ENCODE measurements around the gene ZNF366.

ZNF366 gene

GRCh38 chr5:72489536-72489935 lies 17.7 kb downstream of the ZNF366 start:
- no peak for DNase-seq (ENCODE audit: low read depth)

GRCh38 chr5:72488756-72489155 lies 18.5 kb downstream of the ZNF366 start:
- no peak for DNase-seq (ENCODE audit: low read depth)

DNA sequence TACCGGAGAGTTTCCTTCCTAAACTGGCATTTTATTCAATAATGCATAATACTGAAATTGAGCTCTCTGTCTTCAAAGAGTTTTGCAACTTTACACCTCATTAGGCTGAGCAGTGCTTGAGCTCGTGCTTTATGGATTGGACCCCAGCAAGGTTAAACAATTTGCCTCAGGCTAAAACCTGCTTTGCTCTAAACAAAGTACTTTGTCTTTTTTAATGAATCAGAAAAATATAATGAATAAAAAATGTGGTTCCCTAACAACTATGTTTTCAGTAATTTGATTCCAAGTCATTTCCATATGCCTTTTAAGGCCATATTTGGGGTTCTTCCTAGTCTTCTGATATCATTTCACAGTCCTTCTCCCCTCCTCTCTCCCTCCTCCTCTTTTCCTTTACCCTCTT lies 20.0 kb downstream of the ZNF366 start:
- DNase-seq (ENCODE audit: low read depth) = no peak

- no peak for DNase-seq (ENCODE audit: low read depth)
These were observed 20.8 kb downstream of the ZNF366 start for GRCh38 chr5:72486371-72486770.

GRCh38 chr5:72485430-72485974 lies 21.7 kb downstream of the ZNF366 start:
- DNase-seq (ENCODE audit: low read depth) = no peak

DNA sequence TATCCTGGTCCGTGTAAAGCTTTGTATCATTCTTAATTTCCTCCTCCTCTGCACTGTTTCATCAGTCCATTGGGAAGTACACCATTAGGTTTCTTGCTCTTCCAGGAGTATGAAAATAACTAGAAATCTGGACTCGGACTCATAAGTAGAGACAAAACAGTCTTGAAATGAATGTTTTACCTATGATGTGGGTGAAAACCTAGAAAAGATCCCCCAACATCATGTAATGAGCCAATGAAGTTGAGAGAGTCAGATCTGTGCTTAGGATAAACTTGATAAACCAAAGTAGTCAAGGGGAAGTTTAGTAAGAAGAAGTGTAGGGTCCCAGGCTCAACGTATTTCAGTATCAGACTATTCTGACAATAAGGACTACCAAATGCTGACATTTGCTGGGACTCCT lies 25.2 kb downstream of the ZNF366 start:
- DNase-seq (ENCODE audit: low read depth) = no peak

DNA sequence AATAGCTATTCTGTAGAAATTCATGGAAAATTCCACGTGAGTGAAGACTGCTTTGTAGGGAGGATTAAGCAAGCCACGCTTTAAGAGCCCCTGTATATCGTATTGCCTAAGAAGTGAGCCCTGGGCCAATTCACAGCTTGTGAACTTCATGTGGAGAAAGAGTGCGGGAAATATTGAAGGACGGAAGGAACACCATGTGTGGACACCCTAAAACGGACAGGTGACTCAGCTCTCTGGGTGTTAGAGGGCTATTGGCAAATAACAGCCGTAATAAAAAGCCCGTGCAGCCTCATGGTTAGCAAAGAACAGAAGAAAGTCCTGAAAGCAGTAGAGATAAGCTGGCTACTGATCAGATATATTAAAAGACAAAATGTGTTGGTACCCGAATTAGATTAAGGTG lies 26.4 kb downstream of the ZNF366 start:
- DNase-seq (ENCODE audit: low read depth) = peak; percentile 60

DNA sequence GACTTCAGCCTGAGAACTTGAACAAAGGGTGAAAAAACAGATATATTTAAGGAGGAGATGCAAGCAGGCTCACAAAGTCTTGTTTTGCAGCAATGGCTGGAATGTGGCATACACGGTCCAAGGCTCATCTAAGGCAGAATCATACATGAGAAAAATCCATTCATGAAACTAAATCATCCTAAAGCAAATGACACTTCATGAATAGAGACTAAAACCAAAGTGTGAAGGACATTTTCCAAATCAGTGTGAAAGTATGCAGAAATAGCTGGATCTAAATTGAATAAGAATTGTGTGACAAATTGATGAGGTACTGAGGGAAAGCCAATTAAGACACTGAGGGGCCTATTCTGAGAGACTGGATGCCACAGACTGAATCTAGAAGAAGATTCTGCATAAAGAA lies 27.3 kb downstream of the ZNF366 start:
- DNase-seq (ENCODE audit: low read depth) = no peak

DNA sequence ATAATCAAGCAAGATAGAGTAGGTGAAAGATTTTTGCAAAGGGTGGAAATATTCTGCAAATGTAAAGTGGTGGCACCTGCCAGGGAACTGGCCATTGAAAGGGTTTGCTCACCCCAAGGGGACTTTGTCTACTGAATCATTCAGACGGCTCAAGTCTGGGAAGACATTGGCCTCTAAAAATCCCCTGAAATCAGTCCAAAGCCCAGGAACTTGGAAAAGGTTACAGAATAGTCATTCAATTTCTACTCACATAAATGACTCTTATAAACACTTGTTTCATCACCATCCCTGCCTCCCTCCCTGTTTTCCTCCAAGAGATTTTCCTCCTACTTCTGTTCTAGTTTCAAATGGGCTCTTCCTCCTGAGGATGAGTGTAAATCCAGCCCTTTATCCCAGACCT lies 28.5 kb downstream of the ZNF366 start:
- peak; percentile 10 for DNase-seq (ENCODE audit: low read depth)

DNA sequence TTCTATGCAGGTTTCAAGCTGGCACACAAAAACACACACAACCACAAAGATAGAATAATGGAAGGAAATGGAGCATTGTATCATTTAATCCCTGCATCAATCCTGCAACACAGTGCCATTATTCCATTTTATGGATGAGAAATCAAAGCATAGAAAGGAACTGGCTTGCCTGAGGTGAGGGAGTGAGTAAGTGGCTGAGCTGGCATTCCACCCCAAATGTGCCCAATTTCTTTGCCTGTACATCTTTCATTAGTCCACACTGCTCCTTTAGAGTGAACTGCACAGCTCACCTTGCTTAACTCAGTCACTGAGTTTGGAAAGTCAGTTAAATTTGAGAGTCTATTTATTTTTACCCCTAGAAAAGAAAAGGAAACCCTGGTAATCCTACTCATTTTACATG lies 28.9 kb downstream of the ZNF366 start:
- DNase-seq (ENCODE audit: low read depth) = no peak

GRCh38 chr5:72477644-72478043 lies 29.6 kb downstream of the ZNF366 start:
- DNase-seq (ENCODE audit: low read depth) = no peak

DNA sequence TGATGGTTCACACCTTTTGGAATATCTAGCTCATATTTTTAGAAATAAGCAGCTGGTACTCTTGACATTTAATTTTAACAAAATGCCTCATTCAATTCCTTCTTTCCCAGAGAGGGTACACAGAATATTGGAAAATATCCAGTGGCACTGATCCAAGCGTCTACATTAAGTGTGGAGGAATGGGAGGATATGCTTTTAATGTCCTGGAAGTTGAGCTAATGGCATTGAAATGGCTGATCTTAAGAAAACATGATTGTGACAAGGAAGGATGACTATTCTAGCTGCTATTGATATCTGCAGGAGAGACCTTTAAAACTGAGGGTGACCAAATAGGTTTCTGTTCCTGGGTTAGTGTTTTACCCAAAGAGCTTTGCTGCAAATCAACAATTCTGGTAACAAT lies 30.0 kb downstream of the ZNF366 start:
- DNase-seq (ENCODE audit: low read depth) = no peak

DNA sequence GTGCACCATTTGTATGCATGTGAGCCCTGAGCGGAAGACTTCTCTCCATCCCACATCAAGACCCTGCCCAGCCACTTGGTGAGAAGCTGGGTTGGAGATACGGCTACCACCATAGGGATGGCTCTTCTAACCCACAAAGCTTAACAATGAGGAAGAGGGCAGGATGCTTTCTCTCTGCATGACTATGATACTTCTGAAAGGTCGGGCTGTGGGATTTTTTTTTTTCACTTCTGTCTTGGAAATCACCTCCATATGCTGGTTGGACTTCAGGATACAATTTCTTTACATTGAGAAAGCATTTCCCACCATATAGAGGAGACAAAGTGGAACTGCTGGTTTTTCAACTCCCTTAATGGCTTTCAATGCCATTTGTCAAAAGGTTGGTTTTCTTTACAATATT lies 30.5 kb downstream of the ZNF366 start:
- no peak for DNase-seq (ENCODE audit: low read depth)

DNA sequence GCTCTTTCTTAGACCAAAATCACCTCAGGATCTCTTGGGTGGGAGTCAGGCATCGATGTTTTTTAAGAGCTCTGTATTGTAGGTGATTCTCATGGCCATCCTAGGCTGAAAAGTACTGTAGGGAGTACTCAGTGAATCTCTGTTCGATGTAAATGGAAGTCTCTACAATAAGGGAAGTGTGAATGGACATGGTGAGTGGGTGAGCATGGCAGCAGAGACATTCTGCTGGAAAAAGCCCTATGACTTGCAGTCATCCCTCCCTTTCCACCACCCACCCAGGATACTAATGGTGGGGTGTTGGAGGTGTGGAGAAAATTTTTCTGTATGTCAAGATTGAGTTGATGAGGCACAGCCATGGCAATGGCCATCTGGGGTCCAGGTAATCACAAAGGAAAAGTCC lies 30.9 kb downstream of the ZNF366 start:
- DNase-seq (ENCODE audit: low read depth) = no peak

DNA sequence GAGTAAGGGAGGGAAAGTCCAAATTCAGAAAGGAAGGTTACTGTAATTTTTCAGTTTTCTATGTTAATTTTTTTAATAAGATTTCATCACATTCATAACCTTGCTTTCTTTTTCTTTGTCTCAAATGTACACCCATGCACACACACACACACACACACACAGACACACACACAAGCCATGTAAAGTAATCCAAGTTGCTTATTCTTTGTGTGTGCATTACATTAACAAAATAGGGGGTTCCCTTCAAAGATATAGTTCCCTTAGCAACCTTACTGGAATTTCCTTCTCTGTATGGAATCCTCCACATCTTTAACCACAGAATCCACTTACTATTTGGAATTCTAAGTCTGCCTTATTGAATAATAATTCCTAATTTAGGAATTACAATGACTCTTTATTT lies 32.7 kb downstream of the ZNF366 start:
- no peak for DNase-seq (ENCODE audit: low read depth)

- DNase-seq (ENCODE audit: low read depth) = no peak
These were observed 33.1 kb downstream of the ZNF366 start for GRCh38 chr5:72474046-72474500.

GRCh38 chr5:72472666-72473422 lies 34.4 kb downstream of the ZNF366 start:
- peak; percentile 45 for DNase-seq (ENCODE audit: low read depth)

- no peak for DNase-seq (ENCODE audit: low read depth)
These were observed 35.2 kb downstream of the ZNF366 start for GRCh38 chr5:72472031-72472430.

- peak; percentile 63 for DNase-seq (ENCODE audit: low read depth)
These were observed 36.4 kb downstream of the ZNF366 start for GRCh38 chr5:72470826-72471225.

- no peak for DNase-seq (ENCODE audit: low read depth)
These were observed 38.6 kb downstream of the ZNF366 start for GRCh38 chr5:72468606-72469005.

DNA sequence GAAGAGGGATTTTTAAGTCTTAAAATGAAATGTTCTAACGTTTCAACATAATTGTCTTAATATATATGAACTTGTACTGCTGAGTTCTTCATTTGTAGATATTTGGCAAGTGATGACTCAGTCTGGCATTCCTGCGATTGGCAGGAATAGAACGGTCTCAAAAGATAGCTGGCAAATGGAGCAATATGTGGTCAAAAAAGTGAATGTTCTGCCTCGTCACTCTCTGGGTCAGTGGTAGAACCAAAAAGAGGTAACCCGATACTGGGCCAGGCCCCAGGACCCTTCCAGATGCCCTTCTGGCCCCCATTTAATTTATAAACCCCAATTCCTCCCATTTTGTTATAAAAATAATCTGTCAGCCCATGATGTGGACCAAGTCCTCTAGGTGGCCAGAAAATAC lies 39.2 kb downstream of the ZNF366 start:
- peak; percentile 92 for DNase-seq (ENCODE audit: low read depth)

DNA sequence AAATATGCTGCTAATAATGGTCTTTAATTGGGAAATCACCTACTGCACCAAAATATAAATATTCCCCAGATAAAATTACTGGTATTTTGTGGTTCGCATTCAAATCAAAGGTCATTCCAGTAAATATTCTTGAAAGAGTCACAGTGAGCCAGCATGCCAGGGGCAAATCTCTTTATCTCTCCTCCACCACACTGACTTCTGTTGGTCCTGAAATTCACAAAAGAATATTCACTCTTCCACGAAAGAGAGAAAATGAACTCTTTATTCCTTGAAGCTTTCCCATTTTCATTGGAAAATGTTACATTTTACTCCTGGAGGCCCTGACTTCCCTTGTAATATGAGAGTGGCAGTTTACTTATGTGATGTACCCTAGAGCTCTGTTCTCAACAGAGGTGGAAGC lies 39.7 kb downstream of the ZNF366 start:
- peak; percentile 46 for DNase-seq (ENCODE audit: low read depth)

GRCh38 chr5:72465601-72466563 lies 41.3 kb downstream of the ZNF366 start:
- DNase-seq (ENCODE audit: low read depth) = peak; percentile 77

Measured in amniotic epithelial cell (primary cell).